Uterus (tissue), 2 donors: ENCODE measurements around the gene GPLD1.

Experiments used
- CTCF ChIP-seq, 4 experiments: fragments of 200-600 bp in 2 of 4; fragments of 450-650 bp in 2 of 4; sonication (generic) in 2 of 4; IDR thresholded peaks; one replicate each; pipeline ENCODE4 v1.5.1; 2016 to 2019; ENCODE audit warnings: antibody characterized with exemption in 4 of 4, mild to moderate bottlenecking in 2 of 4, moderate library complexity in 1 of 4
- POLR2A ChIP-seq, 2 donors: fragments of 450-650 bp; IDR thresholded peaks; one replicate each; pipeline ENCODE4 v1.6.1; 2016; ENCODE audit warnings: antibody characterized with exemption in 2 of 2, mild to moderate bottlenecking in 1 of 2, moderate library complexity in 1 of 2

DNA sequence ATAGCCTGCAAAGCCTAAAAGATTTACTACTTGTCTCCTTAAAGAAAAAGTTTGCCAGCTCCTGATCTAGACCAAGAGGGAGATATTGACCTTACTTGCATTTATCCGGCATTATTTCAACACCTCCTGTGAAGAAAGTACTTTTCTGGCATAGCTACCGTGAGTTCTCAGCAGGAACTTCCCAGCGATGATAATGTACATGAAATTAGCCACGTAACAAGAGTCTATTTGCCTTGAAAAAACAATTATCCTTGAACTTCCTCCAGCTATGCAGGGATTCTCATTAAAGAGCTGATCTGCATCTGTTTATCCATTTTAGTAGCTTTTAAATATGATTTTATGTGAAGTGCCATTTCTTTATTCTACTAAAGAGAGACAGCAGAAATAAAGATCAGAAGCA, 47.1 kb upstream of the GPLD1 start:
- TF ChIP-seq CTCF (IDR thresholded peaks at IDR 0.05) = no peak
- TF ChIP-seq POLR2A (IDR thresholded peaks at IDR 0.05) = no peak
